H1 (cell line): ENCODE measurements around the gene GNL3L. TPM values are rescaled to one million over a fixed set of nuclear protein-coding genes. Genes with fewer than 3 reads are reported as not detected.

Source experiments
- ASH2L ChIP-seq: fragments of 200-600, 300-600 bp; sonication (generic); IDR thresholded peaks from one replicate; pipeline ENCODE4 v1.7.1; 2017; ENCODE audit warnings: low read length
- JUN ChIP-seq: IDR thresholded peaks from 2 replicates; pipeline ENCODE4 v1.6.1; 2011; ENCODE audit warnings: low read depth, mild to moderate bottlenecking, improper control_type of control experiment, low read length
- PHF8 ChIP-seq: fragments of 200-600 bp; sonication (generic); conservative IDR thresholded peaks from 2 replicates; pipeline ENCODE4 v1.7.1; 2012; ENCODE audit warnings: low read depth, mild to moderate bottlenecking, inconsistent platforms, low read length, moderate library complexity
- POLR2A ChIP-seq, 2 experiments: IDR thresholded peaks; 1 replicate in 1 of 2; 2 replicates in 1 of 2; pipeline ENCODE4 v1.6.1; 2011; ENCODE audit warnings: low read depth in 2 of 2, low read length in 2 of 2, mild to moderate bottlenecking in 2 of 2; ENCODE audit errors: control extremely low read depth in 1 of 2
- POU5F1 ChIP-seq: IDR thresholded peaks from 2 replicates; pipeline ENCODE4 v1.6.1; 2011; ENCODE audit warnings: low read depth, mild to moderate bottlenecking, low read length, moderate library complexity
- SAP30 ChIP-seq: fragments of 300-600 bp; sonication (generic); IDR thresholded peaks from 2 replicates; pipeline ENCODE4 v1.7.1; 2012; ENCODE audit warnings: low read length, moderate library complexity, mild to moderate bottlenecking, inconsistent platforms; ENCODE audit not compliant: insufficient read depth, insufficient replicate concordance
- SRF ChIP-seq: IDR thresholded peaks from 2 replicates; pipeline ENCODE4 v1.6.1; 2011; ENCODE audit warnings: mild to moderate bottlenecking, low read depth, low read length, moderate library complexity
- SUZ12 ChIP-seq: fragments of 200-600 bp; sonication (generic); IDR thresholded peaks from 2 replicates; pipeline ENCODE4 v1.6.1; 2012; ENCODE audit warnings: mild to moderate bottlenecking, inconsistent platforms, low read length, moderate library complexity, mixed read lengths
- TAF1 ChIP-seq: IDR thresholded peaks from 2 replicates; pipeline ENCODE4 v1.6.1; 2011; ENCODE audit warnings: mild to moderate bottlenecking, low read depth, low read length
- TAF7 ChIP-seq: optimal IDR thresholded peaks from 2 replicates; pipeline ENCODE3; 2011; ENCODE audit warnings: low read depth, mild to moderate bottlenecking, inconsistent platforms, low read length, moderate library complexity, borderline replicate concordance
- TBP ChIP-seq: IDR thresholded peaks from 2 replicates; pipeline ENCODE4 v1.6.1; 2011; ENCODE audit warnings: low read depth, low read length, improper control_type of control experiment
- TEAD4 ChIP-seq: IDR thresholded peaks from 2 replicates; pipeline ENCODE4 v1.6.1; 2012; ENCODE audit warnings: low read depth, low read length, inconsistent platforms, mixed read lengths
- USF2 ChIP-seq: IDR thresholded peaks from 2 replicates; pipeline ENCODE4 v1.6.1; 2011; ENCODE audit warnings: low read length, improper control_type of control experiment
- polyA plus RNA-seq, 7 experiments: library from polyadenylated mRNA; depleted of rRNA in 3 of 7; stranded (reverse) in 5 of 7; unstranded in 2 of 7; fragments of >200 nt in 5 of 7; fragments of 200-250 nt in 2 of 7; gene quantifications; 1 replicate in 5 of 7; 2 replicates in 1 of 7; 4 replicates in 1 of 7; pipeline versions ENCODE4 v1.2.1 to v1.2.3, GENCODE V29; 2011 to 2013; ENCODE audit warnings: missing spikeins in 2 of 7, mixed read lengths in 2 of 7
- total RNA-seq: library from RNA; stranded (reverse); fragmentation: NEBNext Ultra II Directional; extraction: Animal tissue kit (Norgen Biotek cat#: 25700); gene quantifications from 2 replicates; pipeline ENCODE4 v1.2.1, GENCODE V29; 2021

The GNL3L gene
- total and polyA plus RNA-seq, 2 of the 8 experiments (the other 6 are each of a cell fraction or from before 2014, with no cell fraction given) = 19.1 to 71.2 TPM

- no peak for TF ChIP-seq JUN
- no peak for TF ChIP-seq POU5F1
- peak; percentile 45 for TF ChIP-seq PHF8
- peak; percentile 55 for TF ChIP-seq TAF1
- TF ChIP-seq TBP = peak; percentile 55; the same call in 1 of the 2 replicates
- no peak for TF ChIP-seq SRF
- TF ChIP-seq TEAD4 = no peak
- TF ChIP-seq TAF7 = no peak
- peak; percentile 87 for TF ChIP-seq ASH2L
- TF ChIP-seq POLR2A (IDR thresholded peaks at IDR 0.05; ENCODE audit: control extremely low read depth in 1 of 2, low read depth in 2 of 2, low read length in 2 of 2) = peak; percentile 51 to 74
- TF ChIP-seq SUZ12 = no peak
- no peak for TF ChIP-seq SAP30
- peak; percentile 77 for TF ChIP-seq USF2
These were observed at the start of gene GNL3L (continued) for GRCh38 chrX:54529552-54530356.
